K562 (cell line): ENCODE data around the gene GNAQ. TPM values are rescaled to one million over a fixed set of nuclear protein-coding genes. Genes with fewer than 3 reads are reported as not detected.
A peak's percentile ranks its signal among the peaks of the same experiment; 100 is the strongest.

Experiments
- EGR1 ChIP-seq: fragments of 450-650 bp; conservative IDR thresholded peaks from 2 replicates; pipeline ENCODE4 v1.6.1; 2017; ENCODE audit warnings: mild to moderate bottlenecking
- FOXJ2 ChIP-seq: fragments of 200-800 bp; sonication (Bioruptor generic); IDR thresholded peaks from 2 replicates; pipeline ENCODE4 v1.6.1; 2016; ENCODE audit warnings: missing genetic modification characterization, missing compliant biosample characterization
- HDAC2 ChIP-seq: fragments of 450-650 bp; IDR thresholded peaks from 2 replicates; pipeline ENCODE4 v1.6.1; 2016; ENCODE audit warnings: mild to moderate bottlenecking
- HNRNPL ChIP-seq: fragments of 200-400 bp; formaldehyde crosslinking; IDR thresholded peaks from 2 replicates; pipeline ENCODE4 v1.6.1; 2017; ENCODE audit warnings: low read depth, mild to moderate bottlenecking, low read length
- NFE2L1 ChIP-seq: fragments of 450-650 bp; IDR thresholded peaks from 2 replicates; pipeline ENCODE4 v1.6.1; 2016; ENCODE audit warnings: missing genetic modification characterization, low read depth, mild to moderate bottlenecking, missing compliant biosample characterization, moderate library complexity, borderline replicate concordance
- NR4A1 ChIP-seq, 2 experiments: fragments of 250-450 bp in 1 of 2; fragments of 450-650 bp in 1 of 2; sonication (Bioruptor Pico) in 1 of 2; IDR thresholded peaks; 2 replicates each; pipeline versions ENCODE4 v1.4.0 to v1.6.1; 2016 to 2020; ENCODE audit warnings: mild to moderate bottlenecking in 2 of 2, missing compliant biosample characterization in 1 of 2, missing genetic modification characterization in 1 of 2, moderate library complexity in 1 of 2
- PTTG1 ChIP-seq: fragments of 450-650 bp; IDR thresholded peaks from 2 replicates; pipeline ENCODE4 v1.6.1; 2016; ENCODE audit warnings: low read depth, mild to moderate bottlenecking, missing genetic modification characterization, missing compliant biosample characterization
- RFX1 ChIP-seq: fragments of 450-650 bp; IDR thresholded peaks from 2 replicates; pipeline ENCODE4 v1.6.1; 2016; ENCODE audit warnings: mild to moderate bottlenecking, moderate library complexity
- SAFB2 ChIP-seq: fragments of 200-400 bp; formaldehyde crosslinking; IDR thresholded peaks from 2 replicates; pipeline ENCODE4 v1.6.1; 2018; ENCODE audit warnings: borderline replicate concordance, low read length, low read depth, moderate library complexity; ENCODE audit not compliant: severe bottlenecking
- STAT5A ChIP-seq: IDR thresholded peaks from 2 replicates; pipeline ENCODE4 v1.6.1; 2012; ENCODE audit warnings: low read length, inconsistent platforms, borderline replicate concordance
- TAF9B ChIP-seq: fragments of 450-650 bp; IDR thresholded peaks from 2 replicates; pipeline ENCODE4 v1.6.1; 2018; ENCODE audit warnings: mild to moderate bottlenecking; ENCODE audit not compliant: partially characterized antibody
- TEAD4 ChIP-seq, 2 experiments: sonication (generic) in 1 of 2; formaldehyde crosslinking in 1 of 2; IDR thresholded peaks; 2 replicates each; pipeline versions ENCODE4 v1.6.1 to v1.8.0; 2012 to 2022; ENCODE audit warnings: borderline replicate concordance in 1 of 2, inconsistent platforms in 1 of 2, low read length in 1 of 2, mild to moderate bottlenecking in 1 of 2, missing genetic modification reagents in 1 of 2
- TOE1 ChIP-seq, 2 experiments: fragments of 450-650 bp in 1 of 2; sonication (generic) in 1 of 2; formaldehyde crosslinking in 1 of 2; IDR thresholded peaks; 2 replicates each; pipeline versions ENCODE4 v1.7.1 to v1.8.0; 2016 to 2022; ENCODE audit warnings: borderline replicate concordance in 2 of 2, mild to moderate bottlenecking in 2 of 2, antibody characterized with exemption in 1 of 2, inconsistent platforms in 1 of 2, low read depth in 1 of 2, missing genetic modification reagents in 1 of 2, moderate library complexity in 1 of 2
- ZNF134 ChIP-seq: fragments of 250-450 bp; sonication (Bioruptor Pico); conservative IDR thresholded peaks from 2 replicates; pipeline ENCODE4 v1.4.0; 2020
- ZNF140 ChIP-seq: fragments of 250-450 bp; sonication (Bioruptor Pico); IDR thresholded peaks from 2 replicates; pipeline ENCODE4 v1.8.0; 2021; ENCODE audit warnings: moderate library complexity, mild to moderate bottlenecking, inconsistent platforms
- polyA plus RNA-seq, 8 experiments: library from polyadenylated mRNA; depleted of rRNA in 4 of 8; stranded (reverse) in 5 of 8; unstranded in 3 of 8; fragments of >200 nt; fragmentation: Nextera tagmentation in 2 of 8; fragmentation: Illumina TruSeq in 1 of 8; extraction: Ambion mirVana in 2 of 8; extraction: Trizol in 1 of 8; gene quantifications; 2 replicates each; pipeline versions ENCODE4 v1.2.1 to v1.2.3, GENCODE V29; 2011 to 2014; ENCODE audit warnings: inconsistent platforms in 1 of 8, missing spikeins in 1 of 8
- total RNA-seq, 7 experiments: library from RNA; depleted of rRNA in 6 of 7; stranded (reverse); fragments of >200 nt in 6 of 7; fragmentation: Illumina TruSeq in 2 of 7; extraction: Trizol in 2 of 7; gene quantifications; 2 replicates each; pipeline versions ENCODE4 v1.2.1 to v1.2.3, GENCODE V29; 2011 to 2021; ENCODE audit warnings: low replicate concordance in 1 of 7
- TF ChIP-seq, protein P1 (sequence below): fragments of 450-650 bp; IDR thresholded peaks from 2 replicates; pipeline ENCODE4 v1.6.1; 2018; ENCODE audit not compliant: partially characterized antibody
- TF ChIP-seq, protein P2 (sequence below): fragments of 450-650 bp; IDR thresholded peaks from one replicate; pipeline ENCODE4 v1.6.1; 2018; ENCODE audit warnings: mild to moderate bottlenecking, moderate library complexity; ENCODE audit not compliant: partially characterized antibody
- TF ChIP-seq, protein P3 (sequence below): sonication (generic); formaldehyde crosslinking; IDR thresholded peaks from 2 replicates; pipeline ENCODE4 v1.8.0; 2022; ENCODE audit warnings: mild to moderate bottlenecking, missing genetic modification reagents
- TF ChIP-seq, protein P4 (sequence below): fragments of 450-650 bp; formaldehyde crosslinking; IDR thresholded peaks from 2 replicates; pipeline ENCODE4 v1.4.0; 2020; ENCODE audit warnings: mild to moderate bottlenecking

Gene GNAQ
- total and polyA plus RNA-seq, 9 of the 15 experiments (the other 6 are each of a cell fraction or from before 2014, with no cell fraction given): 4.8 to 27.9 (median 17.5) TPM

DNA sequence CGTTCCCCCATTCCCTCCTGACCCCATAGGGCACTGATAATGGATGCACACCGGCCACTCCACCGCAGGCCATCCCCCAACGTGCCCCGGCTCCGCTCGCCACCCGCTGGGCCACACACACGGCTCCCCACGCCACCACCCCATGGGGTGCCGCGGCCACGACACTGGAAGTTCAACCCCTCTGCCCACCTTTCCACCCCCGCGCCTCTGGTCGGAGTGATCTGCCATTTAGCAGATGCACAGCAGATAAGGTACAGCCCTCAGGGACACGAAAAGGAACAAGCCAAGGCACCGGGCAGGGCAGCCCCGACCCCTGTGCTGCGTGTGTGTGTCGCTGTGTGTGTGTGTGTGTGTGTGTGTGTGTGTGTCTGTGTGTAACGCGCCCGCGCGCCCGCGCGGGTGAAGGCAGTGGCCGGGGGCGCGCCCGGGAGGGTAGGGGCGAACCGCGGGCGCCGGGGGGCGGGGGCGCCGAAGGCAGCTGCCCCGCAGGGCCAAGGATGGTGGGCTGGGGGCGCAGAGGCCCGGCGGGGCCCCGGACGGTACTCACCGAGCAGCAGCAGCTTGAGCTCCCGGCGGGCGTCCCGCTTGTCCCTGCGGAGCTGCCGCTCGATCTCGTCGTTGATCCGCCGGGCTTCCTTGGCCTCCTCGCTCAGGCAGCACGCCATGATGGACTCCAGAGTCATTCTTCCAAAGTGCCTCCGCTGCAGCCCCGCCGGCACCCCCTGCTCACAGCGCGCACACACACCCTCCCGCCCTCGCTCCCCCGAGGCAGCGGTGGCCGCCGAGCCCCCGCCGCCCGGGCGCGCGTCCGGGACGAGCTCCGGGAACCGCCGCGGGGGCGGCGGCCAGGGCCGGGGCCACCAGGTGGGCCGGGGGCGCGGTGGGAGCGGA, 813 bp downstream of the GNAQ start (continued):
- TF ChIP-seq, protein P1, sequence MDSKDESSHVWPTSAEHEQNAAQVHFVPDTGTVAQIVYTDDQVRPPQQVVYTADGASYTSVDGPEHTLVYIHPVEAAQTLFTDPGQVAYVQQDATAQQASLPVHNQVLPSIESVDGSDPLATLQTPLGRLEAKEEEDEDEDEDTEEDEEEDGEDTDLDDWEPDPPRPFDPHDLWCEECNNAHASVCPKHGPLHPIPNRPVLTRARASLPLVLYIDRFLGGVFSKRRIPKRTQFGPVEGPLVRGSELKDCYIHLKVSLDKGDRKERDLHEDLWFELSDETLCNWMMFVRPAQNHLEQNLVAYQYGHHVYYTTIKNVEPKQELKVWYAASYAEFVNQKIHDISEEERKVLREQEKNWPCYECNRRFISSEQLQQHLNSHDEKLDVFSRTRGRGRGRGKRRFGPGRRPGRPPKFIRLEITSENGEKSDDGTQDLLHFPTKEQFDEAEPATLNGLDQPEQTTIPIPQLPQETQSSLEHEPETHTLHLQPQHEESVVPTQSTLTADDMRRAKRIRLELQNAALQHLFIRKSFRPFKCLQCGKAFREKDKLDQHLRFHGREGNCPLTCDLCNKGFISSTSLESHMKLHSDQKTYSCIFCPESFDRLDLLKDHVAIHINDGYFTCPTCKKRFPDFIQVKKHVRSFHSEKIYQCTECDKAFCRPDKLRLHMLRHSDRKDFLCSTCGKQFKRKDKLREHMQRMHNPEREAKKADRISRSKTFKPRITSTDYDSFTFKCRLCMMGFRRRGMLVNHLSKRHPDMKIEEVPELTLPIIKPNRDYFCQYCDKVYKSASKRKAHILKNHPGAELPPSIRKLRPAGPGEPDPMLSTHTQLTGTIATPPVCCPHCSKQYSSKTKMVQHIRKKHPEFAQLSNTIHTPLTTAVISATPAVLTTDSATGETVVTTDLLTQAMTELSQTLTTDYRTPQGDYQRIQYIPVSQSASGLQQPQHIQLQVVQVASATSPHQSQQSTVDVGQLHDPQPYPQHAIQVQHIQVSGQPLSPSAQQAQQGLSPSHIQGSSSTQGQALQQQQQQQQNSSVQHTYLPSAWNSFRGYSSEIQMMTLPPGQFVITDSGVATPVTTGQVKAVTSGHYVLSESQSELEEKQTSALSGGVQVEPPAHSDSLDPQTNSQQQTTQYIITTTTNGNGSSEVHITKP: no peak
- TF ChIP-seq SAFB2 (no peak), PTTG1 (tag) (no peak), STAT5A (no peak), EGR1 (peak; percentile 88), ZNF140 (CRISPR knock-in tag) (no peak), TAF9B (no peak), TOE1 (IDR thresholded peaks at IDR 0.05; ENCODE audit: borderline replicate concordance) (no peak), TOE1 (CRISPR knock-in tag; IDR thresholded peaks at IDR 0.05; ENCODE audit: borderline replicate concordance, low read depth) (no peak), TEAD4 (IDR thresholded peaks at IDR 0.05; ENCODE audit: low read length) (no peak), TEAD4 (CRISPR knock-in tag; IDR thresholded peaks at IDR 0.05; ENCODE audit: borderline replicate concordance) (no peak), HDAC2 (no peak), FOXJ2 (tag) (no peak), RFX1 (no peak), NR4A1 (CRISPR knock-in tag; IDR thresholded peaks at IDR 0.05) (no peak), NR4A1 (tag; IDR thresholded peaks at IDR 0.05) (no peak), ZNF134 (CRISPR knock-in tag) (no peak), HNRNPL (0 out of 2 replicates have a peak, but pooled peaks have one; percentile 14), NFE2L1 (tag) (no peak)
- TF ChIP-seq, protein P2, sequence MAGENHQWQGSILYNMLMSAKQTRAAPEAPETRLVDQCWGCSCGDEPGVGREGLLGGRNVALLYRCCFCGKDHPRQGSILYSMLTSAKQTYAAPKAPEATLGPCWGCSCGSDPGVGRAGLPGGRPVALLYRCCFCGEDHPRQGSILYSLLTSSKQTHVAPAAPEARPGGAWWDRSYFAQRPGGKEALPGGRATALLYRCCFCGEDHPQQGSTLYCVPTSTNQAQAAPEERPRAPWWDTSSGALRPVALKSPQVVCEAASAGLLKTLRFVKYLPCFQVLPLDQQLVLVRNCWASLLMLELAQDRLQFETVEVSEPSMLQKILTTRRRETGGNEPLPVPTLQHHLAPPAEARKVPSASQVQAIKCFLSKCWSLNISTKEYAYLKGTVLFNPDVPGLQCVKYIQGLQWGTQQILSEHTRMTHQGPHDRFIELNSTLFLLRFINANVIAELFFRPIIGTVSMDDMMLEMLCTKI: no peak
- TF ChIP-seq, protein P3, sequence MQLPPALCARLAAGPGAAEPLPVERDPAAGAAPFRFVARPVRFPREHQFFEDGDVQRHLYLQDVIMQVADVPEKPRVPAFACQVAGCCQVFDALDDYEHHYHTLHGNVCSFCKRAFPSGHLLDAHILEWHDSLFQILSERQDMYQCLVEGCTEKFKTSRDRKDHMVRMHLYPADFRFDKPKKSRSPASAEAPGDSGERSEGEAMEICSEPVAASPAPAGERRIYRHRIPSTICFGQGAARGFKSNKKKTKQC (CRISPR knock-in tag): no peak
- TF ChIP-seq, protein P4, sequence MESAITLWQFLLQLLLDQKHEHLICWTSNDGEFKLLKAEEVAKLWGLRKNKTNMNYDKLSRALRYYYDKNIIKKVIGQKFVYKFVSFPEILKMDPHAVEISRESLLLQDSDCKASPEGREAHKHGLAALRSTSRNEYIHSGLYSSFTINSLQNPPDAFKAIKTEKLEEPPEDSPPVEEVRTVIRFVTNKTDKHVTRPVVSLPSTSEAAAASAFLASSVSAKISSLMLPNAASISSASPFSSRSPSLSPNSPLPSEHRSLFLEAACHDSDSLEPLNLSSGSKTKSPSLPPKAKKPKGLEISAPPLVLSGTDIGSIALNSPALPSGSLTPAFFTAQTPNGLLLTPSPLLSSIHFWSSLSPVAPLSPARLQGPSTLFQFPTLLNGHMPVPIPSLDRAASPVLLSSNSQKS (CRISPR knock-in tag): no peak
